Mesothelial cell of epicardium (in vitro differentiated cells): Measurements from ENCODE around the gene ANKRD27. TPM values are rescaled to one million over a fixed set of nuclear protein-coding genes. Genes with fewer than 3 reads are reported as not detected.
A peak's percentile ranks its signal among the peaks of the same experiment; 100 is the strongest.

Source experiments
- DNase-seq, 2 experiments: peaks; one replicate each; pipeline ENCODE4 v3.0.0; 2021; ENCODE audit warnings: low spot score in 2 of 2; ENCODE audit not compliant: unreplicated experiment in 2 of 2
- H3K27ac Mint-ChIP-seq: 2 replicates; pipeline ENCODE4 v1.8.0; 2021; ENCODE audit warnings: mixed read lengths
- H3K27me3 Mint-ChIP-seq: 2 replicates; pipeline ENCODE4 v1.8.0; 2021; ENCODE audit warnings: low read depth, mixed read lengths
- H3K36me3 Mint-ChIP-seq: 2 replicates; pipeline ENCODE4 v1.8.0; 2021; ENCODE audit warnings: mixed read lengths
- H3K4me1 Mint-ChIP-seq: 2 replicates; pipeline ENCODE4 v1.8.0; 2021; ENCODE audit warnings: mixed read lengths
- H3K4me3 Mint-ChIP-seq: 2 replicates; pipeline ENCODE4 v1.8.0; 2021; ENCODE audit warnings: mild to moderate bottlenecking, moderate library complexity, mixed read lengths
- H3K9me3 Mint-ChIP-seq: 2 replicates; pipeline ENCODE4 v1.8.0; 2021; ENCODE audit warnings: mixed read lengths
- CTCF ChIP-seq: fragments of 200-600 bp; sonication (generic); IDR thresholded peaks from one replicate; pipeline ENCODE4 v1.5.0; 2021; ENCODE audit warnings: antibody characterized with exemption; ENCODE audit not compliant: unreplicated experiment
- total RNA-seq: library from RNA; stranded (reverse); gene quantifications from 3 replicates; pipeline ENCODE4 v1.2.1, GENCODE V29; 2021

Gene ANKRD27
- total RNA-seq, 1 donor from 2014 or later = 31.8 TPM

- no peaks in the 10 kb centered on the region for H3K9me3 Mint-ChIP-seq
- DNase-seq = peak; percentile 46 to 62
- no peaks in the 10 kb centered on the region for H3K36me3 Mint-ChIP-seq
- peaks cover 10% of the 10 kb centered on the region for H3K27me3 Mint-ChIP-seq
- TF ChIP-seq CTCF = peak; percentile 28
- H3K4me1 Mint-ChIP-seq = peaks cover 2% of the 10 kb centered on the region
- H3K27ac Mint-ChIP-seq = no peak overlapping the region
- H3K4me3 Mint-ChIP-seq = no peak overlapping the region
These were observed 104.7 kb downstream of the ANKRD27 start for GRCh38 chr19:32570081-32570785.

GRCh38 chr19:32567486-32567885 lies 107.5 kb downstream of the ANKRD27 start:
- H3K36me3 Mint-ChIP-seq = no peaks in the 10 kb centered on the region
- peaks cover 6% of the 10 kb centered on the region for H3K27me3 Mint-ChIP-seq
- no peak overlapping the region for H3K4me3 Mint-ChIP-seq
- TF ChIP-seq CTCF = no peak
- peaks cover 2% of the 10 kb centered on the region for H3K4me1 Mint-ChIP-seq
- H3K9me3 Mint-ChIP-seq = no peaks in the 10 kb centered on the region
- no peak for DNase-seq
- H3K27ac Mint-ChIP-seq = no peak overlapping the region

GRCh38 chr19:32566246-32566830 lies 108.6 kb downstream of the ANKRD27 start:
- TF ChIP-seq CTCF = no peak
- no peak for DNase-seq
- H3K9me3 Mint-ChIP-seq = no peaks in the 10 kb centered on the region

GRCh38 chr19:32563761-32564160 lies 111.2 kb downstream of the ANKRD27 start:
- Mint-ChIP-seq H3K4me1 (no peaks in the 10 kb centered on the region), H3K4me3 (no peak overlapping the region), H3K27me3 (peaks cover 7% of the 10 kb centered on the region), H3K9me3 (no peaks in the 10 kb centered on the region), H3K27ac (no peak overlapping the region), H3K36me3 (no peaks in the 10 kb centered on the region)
- no peak for DNase-seq
- TF ChIP-seq CTCF = no peak

More at GRCh38 chr19:32566246-32566830, 108.6 kb downstream of the ANKRD27 start:
- Mint-ChIP-seq H3K4me1 (peaks cover 2% of the 10 kb centered on the region), H3K27me3 (peaks cover 6% of the 10 kb centered on the region), H3K4me3 (no peak overlapping the region), H3K27ac (no peak overlapping the region), H3K36me3 (no peaks in the 10 kb centered on the region)

GRCh38 chr19:32558607-32559228 lies 116.3 kb downstream of the ANKRD27 start:
- TF ChIP-seq CTCF = no peak

More at GRCh38 chr19:32558607-32559228, 116.3 kb downstream of the ANKRD27 start:
- no peaks in the 10 kb centered on the region for H3K4me1 Mint-ChIP-seq
- no peak overlapping the region for H3K4me3 Mint-ChIP-seq
- peaks cover 10% of the 10 kb centered on the region for H3K27me3 Mint-ChIP-seq
- H3K27ac Mint-ChIP-seq = no peak overlapping the region
- no peaks in the 10 kb centered on the region for H3K36me3 Mint-ChIP-seq
- H3K9me3 Mint-ChIP-seq = no peaks in the 10 kb centered on the region
- DNase-seq = no peak
